OCI-M1 (cell line): ENCODE measurements around the gene SIGLEC14.
"Not testable (repeated sequence)": the region's sequence is repeated elsewhere in the genome, so short reads cannot be mapped to it uniquely, and the experiment has no call there.

ENCODE experiments used
- DNase-seq: peaks from one replicate; lab custom pipeline; 2025; lab: John Stamatoyannopoulos, UW

SIGLEC14 gene

GRCh38 chr19:51668216-51668615 lies 21.6 kb upstream of the SIGLEC14 start:
- DNase-seq, result no peak

- peak; percentile 11 for DNase-seq
These were observed 18.4 kb upstream of the SIGLEC14 start for GRCh38 chr19:51664997-51665396.

- no peak for DNase-seq
These were observed 17.5 kb upstream of the SIGLEC14 start for GRCh38 chr19:51664131-51664530.

- no peak for DNase-seq
These were observed 17.0 kb upstream of the SIGLEC14 start for GRCh38 chr19:51663650-51664049.

- DNase-seq, result peak; percentile 93
These were observed 14.5 kb upstream of the SIGLEC14 start for GRCh38 chr19:51660975-51661600.

- DNase-seq, result peak; percentile 70
These were observed 8.2 kb upstream of the SIGLEC14 start for GRCh38 chr19:51654783-51655182.

GRCh38 chr19:51653162-51653561 lies 6.5 kb upstream of the SIGLEC14 start:
- DNase-seq, result no peak

- no peak for DNase-seq
These were observed 5.6 kb upstream of the SIGLEC14 start for GRCh38 chr19:51652266-51652665.

GRCh38 chr19:51651216-51651846 lies 4.7 kb upstream of the SIGLEC14 start:
- peak; percentile 33 for DNase-seq

- DNase-seq, result no peak
These were observed 693 bp upstream of the SIGLEC14 start for GRCh38 chr19:51647318-51647717.

- DNase-seq, result peak; percentile 31
These were observed 1.9 kb downstream of the SIGLEC14 start for GRCh38 chr19:51644636-51645271.

GRCh38 chr19:51641648-51642047 lies 5.0 kb downstream of the SIGLEC14 start:
- DNase-seq, result no peak

GRCh38 chr19:51640386-51640785 lies 6.2 kb downstream of the SIGLEC14 start:
- DNase-seq, result no peak

GRCh38 chr19:51639916-51640315 lies 6.7 kb downstream of the SIGLEC14 start:
- DNase-seq, result no peak

GRCh38 chr19:51637362-51637978 lies 9.2 kb downstream of the SIGLEC14 start:
- peak; percentile 66 for DNase-seq

- no peak for DNase-seq
These were observed 14.5 kb downstream of the SIGLEC14 start for GRCh38 chr19:51632126-51632525.

- DNase-seq, result not testable (repeated sequence)
These were observed 16.3 kb downstream of the SIGLEC14 start, which contains the start of gene SIGLEC5 for GRCh38 chr19:51630315-51630714. SIGLEC5 (minus strand) TSS chr19:51630401; CDS start chr19:51630335, 66 bp downstream.

- no peak for DNase-seq
These were observed 18.3 kb downstream of the SIGLEC14 start for GRCh38 chr19:51628153-51628939.

GRCh38 chr19:51627491-51628138 lies 19.0 kb downstream of the SIGLEC14 start:
- DNase-seq, result no peak

GRCh38 chr19:51626675-51627074 lies 19.9 kb downstream of the SIGLEC14 start:
- no peak for DNase-seq

GRCh38 chr19:51621178-51621577 lies 25.4 kb downstream of the SIGLEC14 start:
- DNase-seq, result peak; percentile 62
